ENCODE results near the gene CERT1.
"Not testable (repeated sequence)": the region's sequence is repeated elsewhere in the genome, so short reads cannot be mapped to it uniquely, and the experiment has no call there.

The CERT1 gene

GRCh38 chr5:75511435-75512382 lies at the start of gene CERT1, which contains the start of gene POLK:
CERT1 (minus strand) TSS chr5:75511629; CDS start chr5:75511207, 422 bp downstream.
POLK (plus strand) TSS chr5:75511891.
- DNase-seq, result peak; percentile 97

- not testable (repeated sequence) for DNase-seq
Measured at GRCh38 chr5:75560655-75561054, 49.2 kb upstream of the CERT1 start.

GRCh38 chr5:75558981-75559632 lies 47.7 kb upstream of the CERT1 start:
- DNase-seq, result no peak

GRCh38 chr5:75558221-75558620 lies 46.8 kb upstream of the CERT1 start:
- no peak for DNase-seq

GRCh38 chr5:75553358-75553757 lies 41.9 kb upstream of the CERT1 start:
- DNase-seq, result no peak

- no peak for DNase-seq
Measured at GRCh38 chr5:75552764-75553163, 41.3 kb upstream of the CERT1 start.

GRCh38 chr5:75551471-75551870 lies 40.0 kb upstream of the CERT1 start:
- no peak for DNase-seq

- DNase-seq, result no peak
Measured at GRCh38 chr5:75550597-75550996, 39.2 kb upstream of the CERT1 start.

- no peak for DNase-seq
Measured at GRCh38 chr5:75547812-75548211, 36.4 kb upstream of the CERT1 start.

GRCh38 chr5:75546830-75547229 lies 35.4 kb upstream of the CERT1 start:
- no peak for DNase-seq

GRCh38 chr5:75545131-75545530 lies 33.7 kb upstream of the CERT1 start:
- no peak for DNase-seq

- DNase-seq, result no peak
Measured at GRCh38 chr5:75538211-75538610, 26.8 kb upstream of the CERT1 start.

GRCh38 chr5:75536694-75537360 lies 25.4 kb upstream of the CERT1 start:
- DNase-seq, result no peak

- DNase-seq, result no peak
Measured at GRCh38 chr5:75536147-75536546, 24.7 kb upstream of the CERT1 start.

GRCh38 chr5:75534734-75535133 lies 23.3 kb upstream of the CERT1 start:
- DNase-seq, result no peak

- DNase-seq, result peak; percentile 25
Measured at GRCh38 chr5:75533716-75534115, 22.3 kb upstream of the CERT1 start.

GRCh38 chr5:75532190-75532589 lies 20.8 kb upstream of the CERT1 start:
- DNase-seq, result no peak

GRCh38 chr5:75529185-75529584 lies 17.8 kb upstream of the CERT1 start:
- DNase-seq, result no peak

GRCh38 chr5:75526070-75526469 lies 14.6 kb upstream of the CERT1 start:
- no peak for DNase-seq

- no peak for DNase-seq
Measured at GRCh38 chr5:75525344-75525743, 13.9 kb upstream of the CERT1 start.

- no peak for DNase-seq
Measured at GRCh38 chr5:75524591-75524990, 13.2 kb upstream of the CERT1 start.

- DNase-seq, result no peak
Measured at GRCh38 chr5:75524071-75524470, 12.6 kb upstream of the CERT1 start.

- no peak for DNase-seq
Measured at GRCh38 chr5:75523275-75523674, 11.8 kb upstream of the CERT1 start.

- DNase-seq, result no peak
Measured at GRCh38 chr5:75522542-75522941, 11.1 kb upstream of the CERT1 start.

Data from kidney glomerular epithelial cell (primary cell).